GM21423 (cell line): ENCODE data around the gene PHACTR3.
"Not testable (repeated sequence)": the region's sequence is repeated elsewhere in the genome, so short reads cannot be mapped to it uniquely, and the experiment has no call there.

ENCODE experiments used
- ATAC-seq: cut with Tn5 transposase; IDR thresholded peaks from one replicate; pipeline ENCODE4 v1.9.1; 2021; ENCODE audit warnings: mild to moderate bottlenecking, moderate library complexity; ENCODE audit not compliant: unreplicated experiment

Gene PHACTR3

DNA sequence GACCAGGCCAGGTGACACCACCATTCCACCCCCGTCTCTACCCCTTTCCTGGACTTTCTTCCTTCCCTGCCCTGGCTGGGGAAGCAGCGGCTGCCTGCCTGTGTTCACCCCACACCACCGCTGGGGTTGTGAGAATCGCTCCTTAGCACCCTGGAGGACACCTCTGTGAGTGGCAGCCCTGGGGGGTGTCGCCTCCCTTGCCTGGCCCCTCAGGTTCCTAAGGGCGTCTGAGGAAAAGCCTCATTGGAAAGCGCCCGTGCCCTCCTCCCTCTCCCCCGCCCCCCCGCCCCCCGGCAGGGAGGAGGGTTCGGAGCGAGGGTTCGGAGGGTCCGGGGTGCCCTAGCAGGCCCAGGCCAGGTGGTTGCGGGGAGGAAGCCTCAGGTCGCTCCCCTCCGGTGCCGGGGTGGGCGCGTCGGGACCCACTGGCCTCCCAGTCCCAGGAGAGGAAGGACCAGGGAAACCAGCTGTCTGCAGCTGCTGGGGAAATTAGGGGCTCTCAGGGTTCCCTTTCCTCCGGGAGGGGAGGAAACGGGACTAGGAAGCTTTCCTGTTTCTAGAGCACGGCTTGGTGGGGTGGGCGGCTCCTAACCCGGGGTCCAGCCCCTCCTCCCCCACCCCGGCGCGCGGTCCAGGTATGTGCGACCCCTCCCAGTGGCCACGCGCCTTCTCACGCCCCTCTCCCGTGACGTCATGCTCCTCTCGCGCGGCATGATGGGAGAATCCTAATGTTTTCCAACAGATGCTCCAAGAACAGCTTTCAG, at the start of gene PHACTR3:
TSS of gene PHACTR3 (plus strand) at position 760 of the 761 bp plus-strand sequence. CDS start 475 bp downstream, outside the sequence.
- ATAC-seq, result no peak

DNA sequence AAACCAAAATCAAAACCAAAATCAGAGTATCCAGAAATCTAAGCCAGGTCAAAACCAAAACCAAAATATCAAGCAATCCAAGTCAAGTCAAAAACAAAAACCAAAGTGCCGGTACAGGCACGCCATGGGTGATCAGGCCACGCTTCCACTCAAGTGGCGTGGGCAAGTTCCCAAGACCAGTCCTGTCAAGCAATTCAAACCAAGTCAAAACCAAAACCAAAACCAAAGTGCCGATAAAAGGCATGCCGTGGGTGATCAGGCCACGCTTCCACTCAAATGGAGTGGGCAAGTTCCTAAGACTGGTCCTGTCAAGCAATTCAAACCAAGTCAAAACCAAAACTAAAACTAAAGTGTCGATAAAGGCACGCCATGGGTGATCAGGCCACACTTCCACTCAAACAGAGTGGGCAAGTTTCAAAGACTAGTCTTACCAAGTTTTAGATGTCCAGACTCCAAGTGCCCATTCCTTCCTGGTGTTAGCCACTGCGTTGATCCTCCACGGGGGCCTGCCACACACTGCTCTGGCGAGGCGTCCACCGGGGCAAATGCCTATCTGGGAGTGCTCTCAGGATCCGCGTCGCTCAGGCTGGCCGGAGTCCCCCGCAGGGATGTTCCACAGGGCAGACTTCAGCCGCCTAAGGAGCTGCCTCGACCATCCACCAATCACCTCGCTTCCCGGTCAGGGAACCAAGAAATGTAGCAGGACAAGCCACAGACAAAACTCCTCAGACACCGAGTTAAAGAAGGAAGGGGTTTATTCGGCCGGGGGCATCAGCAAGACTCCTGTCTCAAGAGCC, 46.4 kb upstream of the PHACTR3 start:
- ATAC-seq, result not testable (repeated sequence)

DNA sequence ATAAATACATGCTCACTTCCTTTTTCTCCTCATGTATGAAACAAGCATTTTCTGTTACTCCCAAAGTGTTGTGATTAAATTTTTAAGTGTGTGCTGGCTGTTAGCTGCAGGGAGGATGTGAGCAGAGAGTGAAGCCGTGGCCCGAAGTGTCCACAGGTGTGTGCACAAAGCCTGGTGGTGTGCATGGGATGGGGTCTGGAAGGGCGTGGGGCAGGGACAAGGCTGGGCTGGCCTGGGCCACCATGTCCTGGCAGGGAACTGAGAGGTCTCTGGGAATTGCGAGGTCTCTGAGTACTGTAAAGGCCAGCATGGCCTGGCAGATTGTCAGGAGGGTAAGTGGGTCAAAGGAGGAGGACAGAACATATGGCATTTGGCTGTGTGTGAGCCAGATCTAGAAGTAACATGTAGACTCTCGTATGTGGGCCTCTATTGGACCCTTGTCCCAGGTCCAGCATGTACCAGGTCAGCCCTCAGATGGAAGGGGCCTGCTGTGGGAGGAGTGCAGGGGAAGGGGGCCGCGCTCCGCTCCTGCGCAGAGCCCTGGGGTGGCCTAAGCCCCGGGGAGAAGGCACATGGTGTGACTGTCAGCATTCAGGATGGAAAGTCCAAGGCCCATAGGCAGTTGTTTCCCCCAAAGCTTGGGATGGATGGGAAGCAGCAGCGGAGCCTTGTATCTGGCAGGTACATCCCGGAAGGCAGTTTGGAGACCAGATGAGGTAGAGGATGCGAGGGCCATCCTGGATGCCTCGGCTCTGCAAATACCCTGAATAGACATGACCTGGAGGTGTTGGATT, 45.1 kb upstream of the PHACTR3 start:
- no peak for ATAC-seq

DNA sequence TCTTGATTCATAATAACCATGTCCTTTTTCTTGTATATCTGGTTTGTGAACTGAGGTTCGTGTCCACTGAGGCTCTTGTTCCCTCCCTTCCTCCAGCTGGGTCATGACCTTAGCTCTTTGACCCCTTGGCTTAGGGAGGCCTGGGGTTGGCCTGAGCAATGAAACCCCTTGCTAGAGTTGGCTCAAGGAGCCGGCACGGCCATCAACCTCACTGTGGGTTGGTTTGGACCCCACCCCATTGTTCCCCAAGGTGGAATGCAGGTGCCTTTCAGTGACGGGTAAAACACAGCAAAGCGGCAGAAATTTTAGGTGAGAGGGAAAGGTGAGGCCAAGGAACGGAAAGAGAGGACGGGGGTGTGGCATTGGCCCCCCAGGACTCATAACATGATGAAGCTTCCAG, 44.5 kb upstream of the PHACTR3 start:
- no peak for ATAC-seq

DNA sequence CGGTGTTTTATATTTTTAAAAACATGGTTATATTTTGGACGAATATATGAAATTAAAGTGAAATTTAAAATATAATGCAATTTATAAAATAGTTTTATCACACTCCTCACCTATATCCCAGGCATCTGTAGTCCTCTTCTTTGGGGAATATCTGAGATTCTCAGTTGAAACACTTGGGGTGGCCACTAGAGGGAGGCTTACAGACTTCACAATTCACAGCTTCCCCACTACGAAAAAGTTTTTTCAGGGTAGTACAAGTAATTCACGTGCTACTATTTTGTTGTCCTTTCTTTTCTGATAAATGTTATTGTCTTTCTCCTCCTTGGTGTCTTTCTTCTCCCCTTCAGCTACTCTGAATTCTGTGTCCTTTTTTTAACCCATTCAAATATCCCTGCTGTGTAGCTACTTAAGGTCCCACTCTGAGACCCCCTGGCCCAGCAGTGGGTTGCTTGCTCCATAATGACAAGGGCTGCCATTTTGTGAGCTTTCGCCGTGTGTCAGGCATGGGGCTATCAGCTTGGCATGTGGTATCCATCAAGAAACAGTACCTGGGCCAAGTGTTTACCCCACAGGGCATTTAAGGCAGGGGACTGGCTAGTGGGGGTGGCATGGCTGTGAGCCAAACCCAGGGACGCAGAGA, 43.6 kb upstream of the PHACTR3 start:
- no peak for ATAC-seq

DNA sequence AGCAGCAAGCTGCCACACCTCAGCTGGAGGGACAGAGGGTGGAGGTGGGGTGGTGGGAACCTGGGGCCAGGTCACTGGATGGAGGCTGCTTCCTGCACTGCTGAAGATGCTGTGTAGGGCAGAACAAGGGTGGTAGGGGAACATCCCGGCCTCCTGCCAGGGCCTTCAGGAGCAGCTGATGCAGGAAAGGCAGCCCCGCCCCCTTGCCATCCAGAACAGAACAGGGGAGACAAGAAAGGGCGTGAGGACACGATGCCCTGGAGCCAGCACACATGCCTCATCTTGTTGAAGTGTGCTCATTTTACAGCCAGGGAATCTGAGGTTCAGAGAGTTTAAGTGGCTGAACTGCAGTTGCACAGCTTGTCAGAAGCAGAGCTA, 43.1 kb upstream of the PHACTR3 start:
- no peak for ATAC-seq

DNA sequence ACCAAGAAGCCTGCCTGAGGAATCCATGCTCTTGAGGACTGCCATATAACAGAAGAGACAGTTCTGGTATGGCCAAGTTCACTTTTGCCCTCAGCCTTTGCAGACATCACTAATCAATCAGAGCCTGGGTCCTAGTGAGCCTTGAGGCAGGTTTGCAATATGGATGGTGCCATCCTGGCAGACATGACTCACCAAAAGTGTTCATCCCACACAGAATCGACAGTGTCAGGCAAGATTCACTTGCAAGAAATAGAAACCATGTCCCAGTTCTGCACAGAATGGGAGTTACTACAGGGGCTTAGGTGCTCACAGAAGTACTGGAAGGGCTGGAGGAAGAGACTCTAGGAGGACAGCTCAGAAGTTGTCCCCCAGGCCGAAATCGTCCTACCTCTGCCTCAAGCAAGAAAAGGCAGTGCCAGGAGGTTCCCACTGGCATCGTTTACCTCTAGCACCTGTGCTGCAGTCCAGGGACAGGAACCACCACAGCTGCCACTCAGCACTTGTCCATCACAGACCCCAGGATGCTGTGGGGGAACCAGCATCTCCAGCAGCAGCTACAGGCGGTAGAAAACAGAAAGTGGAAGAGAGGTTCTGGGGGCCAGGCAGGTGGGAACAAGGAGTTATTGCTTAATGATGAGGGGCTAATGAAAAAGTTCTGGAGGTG, 42.6 kb upstream of the PHACTR3 start:
- ATAC-seq, result no peak

DNA sequence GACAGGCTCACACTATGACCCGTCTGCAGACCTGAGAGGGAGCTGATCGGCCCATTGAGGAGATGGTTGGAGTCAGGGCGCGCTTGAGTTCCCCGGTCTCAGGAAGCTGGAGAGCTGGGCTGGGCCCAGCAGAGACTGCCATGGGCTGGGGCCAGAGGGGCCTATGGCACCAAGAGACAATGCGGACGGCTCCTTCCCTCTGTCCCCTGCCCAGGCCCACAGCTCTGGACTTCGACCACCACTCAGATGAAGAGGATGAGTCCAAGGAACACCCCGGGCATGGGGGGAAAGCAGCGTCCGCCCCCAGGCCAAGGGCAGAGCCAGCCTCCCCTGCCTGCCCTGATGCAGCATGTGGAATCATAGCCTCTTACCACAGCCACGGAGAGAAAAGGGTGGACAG, 40.2 kb upstream of the PHACTR3 start:
- no peak for ATAC-seq

DNA sequence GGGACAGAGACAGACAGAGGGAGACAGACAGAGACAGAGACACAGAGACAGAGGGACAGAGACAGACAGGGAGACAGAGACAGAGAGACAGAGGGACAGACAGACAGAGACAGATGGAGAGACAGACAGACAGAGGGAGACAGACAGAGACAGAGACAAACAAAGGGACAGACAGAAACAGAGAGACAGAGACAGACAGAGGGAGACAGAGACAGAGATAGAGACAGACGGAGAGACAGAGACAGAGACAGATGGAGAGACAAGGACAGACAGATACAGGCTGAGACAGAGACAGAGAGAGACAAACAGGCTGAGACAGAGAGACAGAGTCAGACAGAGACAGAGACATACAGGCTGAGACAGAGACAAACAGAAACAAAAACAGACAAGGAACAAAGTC, 39.4 kb upstream of the PHACTR3 start:
- no peak for ATAC-seq

DNA sequence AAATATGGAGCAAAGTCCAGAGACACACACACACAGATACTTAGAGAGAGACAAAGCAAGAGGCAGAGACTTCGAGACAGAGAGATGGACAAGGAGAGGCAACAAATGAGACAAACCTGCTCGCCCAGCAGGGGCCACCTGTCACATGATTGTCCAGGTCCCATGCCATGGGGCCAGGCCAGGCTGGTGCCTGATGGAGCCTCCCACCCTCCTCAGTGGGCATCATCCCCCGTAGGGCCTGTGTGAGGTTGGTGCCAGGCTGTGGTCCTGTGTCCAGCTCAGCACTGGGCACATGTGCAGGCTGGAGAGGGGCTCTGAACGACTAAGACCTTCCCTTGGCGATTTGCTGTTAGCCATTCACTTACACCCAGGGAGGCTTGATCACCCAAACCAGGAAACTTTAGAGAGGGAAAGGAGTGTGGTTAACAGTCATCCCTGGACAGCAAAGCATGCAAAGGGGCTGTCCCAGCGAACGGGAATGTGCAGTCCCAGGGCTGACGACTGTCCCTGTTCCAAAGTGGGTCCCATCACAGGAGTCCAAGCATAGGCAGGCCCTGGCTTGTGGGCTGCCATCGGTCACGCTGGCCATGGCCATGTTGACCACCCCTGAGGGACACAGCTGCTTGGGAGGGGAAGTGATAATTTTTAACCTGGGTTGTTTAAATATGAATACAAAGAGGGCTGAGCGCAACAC, 38.4 kb upstream of the PHACTR3 start:
- no peak for ATAC-seq

DNA sequence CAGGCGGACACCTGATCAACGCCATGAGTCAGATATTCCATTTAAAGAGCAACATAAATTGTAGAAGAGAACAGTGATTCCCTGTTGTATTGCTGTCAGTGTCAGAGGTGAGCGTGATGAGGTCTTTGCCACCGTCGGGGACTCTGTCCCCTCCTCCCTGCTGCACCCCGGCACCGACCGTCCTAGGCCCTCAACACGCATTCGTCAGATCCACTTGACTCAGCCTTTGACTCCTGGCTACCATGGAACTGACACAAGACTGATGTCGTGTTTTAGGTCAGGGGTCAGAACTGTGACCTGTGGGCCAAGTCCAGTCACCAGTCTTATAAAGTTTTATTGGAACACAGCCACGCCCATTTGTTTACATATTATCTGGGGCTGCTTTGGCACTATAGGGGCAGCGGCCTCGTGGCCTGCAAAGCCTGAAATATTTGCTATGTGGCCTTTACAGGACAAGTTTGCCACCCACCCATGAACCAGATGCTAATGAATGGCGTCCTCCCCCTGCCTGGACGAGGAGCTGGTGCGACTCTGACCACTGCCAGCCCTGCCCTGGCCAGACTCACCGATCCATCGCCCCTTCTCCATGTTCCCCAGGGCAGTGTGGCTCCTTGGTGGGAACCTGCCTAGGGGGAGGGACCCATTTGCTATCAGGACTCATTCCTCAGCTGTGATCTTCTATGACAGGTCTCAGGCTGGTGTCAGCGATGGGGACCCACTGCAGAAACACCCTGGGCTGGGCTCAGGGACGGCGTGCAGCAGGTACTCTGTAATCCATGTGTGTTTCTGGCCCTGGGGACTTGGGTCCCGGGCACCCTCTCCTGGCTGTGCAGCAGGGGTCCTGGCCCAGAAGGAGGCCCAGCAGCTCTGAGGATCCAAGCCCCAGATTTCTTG, 37.5 kb upstream of the PHACTR3 start:
- ATAC-seq, result no peak

DNA sequence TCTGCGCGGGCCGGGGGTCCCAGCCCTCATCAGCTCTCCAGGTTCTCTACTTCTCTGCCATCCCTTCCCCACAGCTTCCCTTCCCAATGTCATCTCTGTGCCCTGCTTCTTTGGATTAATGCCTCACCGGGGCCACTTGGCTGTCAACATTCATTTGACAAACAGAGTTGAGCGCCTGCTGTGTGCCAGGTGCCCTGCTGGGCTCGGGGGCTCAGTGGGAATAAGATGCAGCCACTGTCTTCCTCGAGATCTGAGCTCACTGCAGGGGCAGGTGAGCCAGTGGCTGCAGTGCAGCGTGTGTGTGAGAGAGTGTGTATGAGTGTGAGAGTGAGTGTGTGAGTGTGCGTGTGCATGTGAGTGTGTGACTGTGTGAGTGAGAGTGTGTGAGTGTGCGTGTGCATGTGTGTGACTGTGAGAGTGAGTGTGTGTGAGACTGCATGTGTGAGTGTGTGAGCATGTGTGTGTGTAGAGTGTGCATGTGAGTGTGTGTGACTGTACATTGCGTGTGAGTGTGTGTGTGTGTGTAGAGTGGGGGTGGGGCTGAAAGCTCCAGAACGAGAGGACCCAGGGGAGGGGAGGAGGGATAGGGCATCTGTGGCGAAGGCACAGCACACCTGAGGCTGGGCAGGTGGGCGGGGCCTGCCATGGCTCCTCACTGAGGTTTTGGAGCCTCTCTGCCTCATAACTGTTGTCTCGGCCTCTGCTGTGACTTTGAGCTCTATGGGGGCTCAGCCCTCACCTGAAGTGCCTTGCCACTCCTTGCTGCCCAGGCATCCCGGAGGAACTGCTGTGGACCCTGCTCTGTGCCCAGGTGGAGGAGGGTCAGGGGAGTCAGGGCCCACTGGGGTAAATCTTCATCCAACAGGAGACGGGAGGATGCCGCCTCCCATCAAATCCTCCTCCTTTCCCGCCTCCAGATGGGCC, 36.5 kb upstream of the PHACTR3 start:
- ATAC-seq, result no peak

DNA sequence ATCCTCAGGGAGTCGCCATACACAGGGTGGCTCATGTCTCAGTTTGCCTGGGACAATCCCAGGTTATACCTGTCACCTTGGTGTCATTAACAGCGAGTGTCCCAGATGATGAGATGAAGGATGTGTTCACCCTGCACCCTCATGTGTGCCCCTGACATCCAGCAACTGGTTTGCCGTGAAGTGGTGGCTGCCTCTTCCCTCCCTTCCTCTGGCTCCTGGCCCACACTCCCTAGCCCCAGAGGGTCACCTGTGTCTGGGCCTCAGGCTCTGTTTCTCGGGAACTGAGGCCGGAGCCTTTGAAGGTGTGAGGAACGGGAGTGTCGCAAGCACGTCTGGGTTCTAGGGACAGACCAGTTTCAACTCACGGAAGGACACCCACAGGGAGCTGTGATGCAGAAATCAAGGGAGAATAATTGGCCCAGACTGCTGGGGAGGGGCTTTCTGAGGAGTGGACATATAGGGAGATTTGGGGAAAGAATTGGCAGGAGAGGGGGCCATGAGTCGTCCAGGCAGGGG, 35.8 kb upstream of the PHACTR3 start:
- ATAC-seq, result no peak

DNA sequence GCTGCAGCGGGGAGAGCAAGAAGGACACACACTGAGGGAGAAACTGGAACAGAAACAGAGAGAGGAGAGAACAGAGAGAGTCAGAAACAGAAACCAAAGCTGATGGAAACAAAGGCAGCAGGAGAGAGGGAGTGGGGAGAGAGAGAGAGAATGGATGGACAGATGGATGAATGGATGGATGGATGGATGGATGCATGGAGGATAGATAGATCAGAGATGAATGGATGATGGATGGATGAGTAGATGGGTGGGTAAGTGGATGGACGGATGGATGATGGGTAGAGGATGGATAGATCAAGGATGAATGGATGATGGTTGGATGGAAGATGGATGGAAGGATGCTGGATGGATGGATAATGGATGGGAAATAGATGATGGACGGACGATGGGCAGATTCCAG, 35.0 kb upstream of the PHACTR3 start:
- ATAC-seq, result no peak

DNA sequence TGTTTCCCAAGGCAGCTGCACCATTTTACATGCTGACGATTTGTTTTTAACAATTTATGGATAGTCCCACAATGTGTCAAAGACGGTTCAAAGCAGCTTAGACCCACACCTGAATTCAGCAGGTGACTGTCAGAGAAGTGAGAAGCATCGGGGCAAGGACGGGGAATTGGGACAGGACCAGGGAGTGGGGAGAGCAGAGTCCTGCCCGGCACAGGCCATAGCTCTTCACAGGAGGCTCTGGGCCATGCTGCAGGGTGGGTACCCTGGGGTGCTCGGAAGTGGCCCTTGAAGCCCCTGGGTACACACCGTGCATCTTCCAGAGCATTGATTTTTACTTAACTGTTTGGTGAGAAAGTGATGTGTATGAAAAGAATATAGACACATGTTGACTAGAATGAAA, 33.2 kb upstream of the PHACTR3 start:
- no peak for ATAC-seq

DNA sequence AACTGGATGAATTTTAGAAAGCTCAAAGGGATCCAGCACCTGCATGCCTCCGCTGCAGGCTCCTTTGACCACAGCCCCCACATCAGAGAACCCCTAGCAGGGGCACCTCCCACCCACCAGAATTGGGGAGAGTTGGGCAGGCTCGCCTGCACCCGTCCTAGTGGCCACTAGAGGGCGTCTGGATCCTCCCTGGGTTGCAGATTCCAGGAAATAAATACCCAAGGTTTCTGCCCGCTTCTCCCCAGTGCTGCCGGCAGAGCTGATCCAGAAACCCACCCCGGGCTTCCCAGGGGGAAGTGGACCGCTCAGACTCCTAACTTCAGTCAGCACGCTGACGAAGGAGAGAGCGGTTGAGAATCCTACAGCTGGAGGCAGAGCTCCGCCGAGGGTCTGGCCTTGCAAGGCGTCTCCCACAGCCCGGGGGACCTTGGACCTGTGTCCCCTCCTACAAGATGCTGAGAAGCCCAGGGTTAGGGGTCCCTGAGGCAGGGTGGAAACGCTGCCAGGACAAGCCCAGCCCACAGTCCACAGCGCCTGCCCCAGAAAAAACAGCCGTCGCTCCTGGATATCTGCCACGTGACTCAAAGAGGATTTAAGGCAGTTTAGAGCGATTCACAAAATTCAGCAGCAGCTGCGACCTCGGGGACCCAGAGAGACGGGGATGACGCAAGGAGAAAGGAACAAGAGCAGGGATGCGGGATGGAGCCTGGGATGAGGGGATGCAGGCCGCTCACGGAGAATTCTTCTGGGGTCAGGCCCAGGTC, 32.6 kb upstream of the PHACTR3 start:
- no peak for ATAC-seq

DNA sequence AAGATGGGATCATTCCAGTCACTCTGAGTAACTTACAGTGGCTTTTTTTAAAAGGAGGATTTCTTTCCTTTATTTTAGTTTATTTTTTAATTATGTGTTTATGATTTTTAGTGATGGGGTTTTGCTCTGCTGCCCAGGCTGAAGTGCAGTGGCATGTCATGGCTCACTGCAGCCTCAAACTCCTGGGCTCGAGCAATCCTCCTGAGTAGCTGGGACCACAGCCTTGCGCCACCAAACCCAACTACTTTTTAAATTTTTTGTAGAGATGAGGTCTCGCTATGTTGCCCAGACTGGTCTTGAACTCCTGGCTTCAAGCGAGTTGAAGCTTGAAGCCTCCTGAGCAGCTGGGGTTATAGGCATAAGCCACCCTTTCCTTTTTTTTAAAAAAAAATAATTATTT, 31.8 kb upstream of the PHACTR3 start:
- ATAC-seq, result no peak
